Neural crest cell (in vitro differentiated cells): ENCODE data around the gene OR10A5. TPM values are rescaled to one million over a fixed set of nuclear protein-coding genes. Genes with fewer than 3 reads are reported as not detected.
A peak's percentile ranks its signal among the peaks of the same experiment; 100 is the strongest.
"Not testable (repeated sequence)": the region's sequence is repeated elsewhere in the genome, so short reads cannot be mapped to it uniquely, and the experiment has no call there.

Experiments used
- DNase-seq: peaks from one replicate; pipeline ENCODE4 v3.0.0; 2021; ENCODE audit warnings: low read depth, mixed read lengths, low spot score
- H3K27ac Mint-ChIP-seq: one replicate; pipeline ENCODE4 v1.8.0; 2021; ENCODE audit warnings: mild to moderate bottlenecking, mixed read lengths; ENCODE audit not compliant: unreplicated experiment
- H3K27me3 Mint-ChIP-seq: 2 replicates; pipeline ENCODE4 v1.8.0; 2021; ENCODE audit warnings: low read depth, mild to moderate bottlenecking, mixed read lengths
- H3K36me3 Mint-ChIP-seq: 2 replicates; pipeline ENCODE4 v1.8.0; 2021; ENCODE audit warnings: low read depth, mild to moderate bottlenecking, mixed read lengths
- H3K4me1 Mint-ChIP-seq: 2 replicates; pipeline ENCODE4 v1.8.0; 2021; ENCODE audit warnings: mixed read lengths
- H3K4me3 Mint-ChIP-seq: one replicate; pipeline ENCODE4 v1.8.0; 2021; ENCODE audit warnings: mild to moderate bottlenecking, mixed read lengths
- H3K9me3 Mint-ChIP-seq: 2 replicates; pipeline ENCODE4 v1.8.0; 2021; ENCODE audit warnings: mixed read lengths
- CTCF ChIP-seq: fragments of 200-600 bp; sonication (generic); conservative IDR thresholded peaks from 2 replicates; pipeline ENCODE4 v1.5.0; 2021; ENCODE audit warnings: antibody characterized with exemption, mild to moderate bottlenecking
- long read RNA-seq: library from polyadenylated mRNA; unstranded; transcript quantifications from one replicate; pipeline ENCODE4 v2.0.0, GENCODE V29; 2020
- total RNA-seq: library from RNA; stranded (reverse); gene quantifications from 2 replicates; pipeline ENCODE4 v1.2.1, GENCODE V29; 2021

OR10A5 gene
- total RNA-seq: not detected in 2 replicates
- long read RNA-seq: 0 reads

GRCh38 chr11:6845383-6845782 is at the start of gene OR10A5:
TSS of gene OR10A5 (plus strand) at chr11:6845683. CDS start at chr11:6845683, 0 bp downstream.
- H3K36me3 Mint-ChIP-seq: peaks cover 9% of the 10 kb centered on the region
- no peaks in the 10 kb centered on the region for H3K27me3 Mint-ChIP-seq
- H3K4me1 Mint-ChIP-seq: peaks cover 13% of the 10 kb centered on the region
- H3K4me3 Mint-ChIP-seq: no peak within 1 kb of the TSS
- no peak for DNase-seq
- no peak for TF ChIP-seq CTCF
- H3K9me3 Mint-ChIP-seq: peaks cover 18% of the 10 kb centered on the region
- peak within 1 kb of the TSS; percentile 8 for H3K27ac Mint-ChIP-seq

- H3K36me3 Mint-ChIP-seq: no peaks in the 10 kb centered on the region
- TF ChIP-seq CTCF: no peak
- H3K27me3 Mint-ChIP-seq: no peaks in the 10 kb centered on the region
Observed at GRCh38 chr11:6799402-6799801, 46.1 kb upstream of the OR10A5 start, which contains the start of gene OR6A2. TSS of gene OR6A2 (minus strand) at chr11:6799689. CDS start at chr11:6795708, 3,981 bp downstream.

GRCh38 chr11:6801075-6801474 is 44.4 kb upstream of the OR10A5 start:
- H3K36me3 Mint-ChIP-seq, DNase-seq, H3K27ac Mint-ChIP-seq, H3K4me1 Mint-ChIP-seq, H3K27me3 Mint-ChIP-seq, H3K4me3 Mint-ChIP-seq, H3K9me3 Mint-ChIP-seq: not testable (repeated sequence)

More at GRCh38 chr11:6799402-6799801, 46.1 kb upstream of the OR10A5 start, which contains the start of gene OR6A2:
- no peak within 1 kb of the TSS for H3K4me3 Mint-ChIP-seq
- no peaks in the 10 kb centered on the region for H3K9me3 Mint-ChIP-seq
- no peak for DNase-seq
- no peaks in the 10 kb centered on the region for H3K4me1 Mint-ChIP-seq
- no peak within 1 kb of the TSS for H3K27ac Mint-ChIP-seq

- peak; percentile 87 for TF ChIP-seq CTCF
- peak; percentile 29 for DNase-seq
- H3K36me3 Mint-ChIP-seq: no peaks in the 10 kb centered on the region
- H3K4me3 Mint-ChIP-seq: no peak overlapping the region
- H3K27me3 Mint-ChIP-seq: no peaks in the 10 kb centered on the region
- H3K9me3 Mint-ChIP-seq: no peaks in the 10 kb centered on the region
- no peak overlapping the region for H3K27ac Mint-ChIP-seq
- H3K4me1 Mint-ChIP-seq: no peaks in the 10 kb centered on the region
Observed at GRCh38 chr11:6812390-6813005, 33.0 kb upstream of the OR10A5 start.

- no peak for TF ChIP-seq CTCF
- Mint-ChIP-seq H3K9me3 (no peaks in the 10 kb centered on the region), H3K27ac (no peak overlapping the region), H3K4me1 (no peaks in the 10 kb centered on the region), H3K27me3 (no peaks in the 10 kb centered on the region), H3K4me3 (no peak overlapping the region), H3K36me3 (no peaks in the 10 kb centered on the region)
- DNase-seq: no peak
Observed at GRCh38 chr11:6813656-6814055, 31.8 kb upstream of the OR10A5 start.

GRCh38 chr11:6817694-6818093 is 27.8 kb upstream of the OR10A5 start:
- DNase-seq: no peak
- H3K27ac Mint-ChIP-seq: no peak overlapping the region
- no peaks in the 10 kb centered on the region for H3K4me1 Mint-ChIP-seq
- H3K27me3 Mint-ChIP-seq: no peaks in the 10 kb centered on the region
- no peak for TF ChIP-seq CTCF
- no peak overlapping the region for H3K4me3 Mint-ChIP-seq
- peaks cover 4% of the 10 kb centered on the region for H3K9me3 Mint-ChIP-seq
- peaks cover 5% of the 10 kb centered on the region for H3K36me3 Mint-ChIP-seq
